Tibial nerve (tissue), 4 donors: ENCODE data around the gene SON.

Experiments
- EP300 ChIP-seq, 2 donors: sonication (generic); formaldehyde crosslinking; IDR thresholded peaks; one replicate each; pipeline ENCODE4 v1.6.1; 2017; ENCODE audit warnings: antibody characterized with exemption in 2 of 2, mild to moderate bottlenecking in 1 of 2
- TF ChIP-seq, protein P1 (sequence below), 5 experiments: fragments of 200-600 bp in 3 of 5; fragments of 450-650 bp in 2 of 5; sonication (generic) in 3 of 5; IDR thresholded peaks; one replicate each; pipeline ENCODE4 v1.5.1; 2016 to 2019; ENCODE audit warnings: antibody characterized with exemption in 5 of 5, mild to moderate bottlenecking in 3 of 5, moderate library complexity in 2 of 5

- TF ChIP-seq, protein P1, sequence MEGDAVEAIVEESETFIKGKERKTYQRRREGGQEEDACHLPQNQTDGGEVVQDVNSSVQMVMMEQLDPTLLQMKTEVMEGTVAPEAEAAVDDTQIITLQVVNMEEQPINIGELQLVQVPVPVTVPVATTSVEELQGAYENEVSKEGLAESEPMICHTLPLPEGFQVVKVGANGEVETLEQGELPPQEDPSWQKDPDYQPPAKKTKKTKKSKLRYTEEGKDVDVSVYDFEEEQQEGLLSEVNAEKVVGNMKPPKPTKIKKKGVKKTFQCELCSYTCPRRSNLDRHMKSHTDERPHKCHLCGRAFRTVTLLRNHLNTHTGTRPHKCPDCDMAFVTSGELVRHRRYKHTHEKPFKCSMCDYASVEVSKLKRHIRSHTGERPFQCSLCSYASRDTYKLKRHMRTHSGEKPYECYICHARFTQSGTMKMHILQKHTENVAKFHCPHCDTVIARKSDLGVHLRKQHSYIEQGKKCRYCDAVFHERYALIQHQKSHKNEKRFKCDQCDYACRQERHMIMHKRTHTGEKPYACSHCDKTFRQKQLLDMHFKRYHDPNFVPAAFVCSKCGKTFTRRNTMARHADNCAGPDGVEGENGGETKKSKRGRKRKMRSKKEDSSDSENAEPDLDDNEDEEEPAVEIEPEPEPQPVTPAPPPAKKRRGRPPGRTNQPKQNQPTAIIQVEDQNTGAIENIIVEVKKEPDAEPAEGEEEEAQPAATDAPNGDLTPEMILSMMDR (IDR thresholded peaks at IDR 0.05) = no peak
- no peak for TF ChIP-seq EP300 (IDR thresholded peaks at IDR 0.05)
These were observed 79.4 kb downstream of the SON start for GRCh38 chr21:33622253-33622652.
